HG03460 (cell line): ENCODE data around the gene ZNF619.
"Not testable (repeated sequence)": the region's sequence is repeated elsewhere in the genome, so short reads cannot be mapped to it uniquely, and the experiment has no call there.

Experiments used
- ATAC-seq: cut with Tn5 transposase; IDR thresholded peaks from one replicate; pipeline ENCODE4 v1.9.1; 2021; ENCODE audit not compliant: unreplicated experiment

ZNF619 gene

DNA sequence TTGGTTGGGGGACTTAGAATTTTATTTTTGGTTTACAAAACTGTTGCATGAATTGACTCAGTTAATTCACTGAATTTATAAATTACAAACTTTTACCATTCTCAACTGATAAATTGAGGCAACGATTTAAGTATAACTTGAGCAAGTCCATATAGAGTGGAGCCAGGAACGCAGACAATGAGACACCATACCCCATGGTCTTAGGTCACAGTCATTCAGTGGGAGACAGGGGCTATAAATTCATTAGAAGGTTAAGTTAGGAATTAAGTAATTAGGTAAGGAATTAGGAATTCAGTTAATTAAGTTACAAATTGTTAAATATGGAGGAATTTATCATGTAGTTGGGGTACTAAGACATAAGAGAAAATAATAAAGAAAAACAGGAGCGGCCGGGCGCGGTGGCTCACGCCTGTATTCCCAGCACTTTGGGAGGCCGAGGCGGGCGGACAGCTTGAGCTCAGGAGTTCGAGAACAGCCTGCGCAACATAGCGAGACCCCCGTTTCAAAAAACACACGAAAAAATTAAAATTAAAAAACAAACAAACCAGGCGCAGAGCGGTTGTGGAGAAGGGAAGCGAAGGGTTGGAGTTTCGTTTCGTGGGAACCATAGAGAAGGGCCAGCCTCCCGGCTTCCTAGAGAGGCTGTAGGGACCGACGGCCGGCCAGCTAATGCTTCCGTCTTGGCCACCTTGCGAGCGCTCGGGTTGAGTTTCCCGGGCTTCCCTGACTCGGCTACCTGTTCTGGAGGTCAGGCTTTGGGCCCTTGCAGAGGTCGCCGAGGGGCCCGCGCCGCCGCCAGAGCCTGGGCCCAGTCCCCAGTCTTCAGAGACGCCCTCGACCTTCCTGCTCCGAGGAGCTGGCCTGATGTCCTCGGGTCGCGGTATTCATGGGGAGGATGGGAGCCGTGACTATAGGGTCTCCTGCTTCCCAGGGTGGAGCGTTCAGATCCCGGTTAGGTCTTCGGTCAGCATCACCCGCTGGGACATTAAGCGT lies at the start of gene ZNF619:
TSS of gene ZNF619 (plus strand) at position 645 of the 993 bp plus-strand sequence. CDS start 858 bp downstream, outside the sequence.
- peak; percentile 90 for ATAC-seq

DNA sequence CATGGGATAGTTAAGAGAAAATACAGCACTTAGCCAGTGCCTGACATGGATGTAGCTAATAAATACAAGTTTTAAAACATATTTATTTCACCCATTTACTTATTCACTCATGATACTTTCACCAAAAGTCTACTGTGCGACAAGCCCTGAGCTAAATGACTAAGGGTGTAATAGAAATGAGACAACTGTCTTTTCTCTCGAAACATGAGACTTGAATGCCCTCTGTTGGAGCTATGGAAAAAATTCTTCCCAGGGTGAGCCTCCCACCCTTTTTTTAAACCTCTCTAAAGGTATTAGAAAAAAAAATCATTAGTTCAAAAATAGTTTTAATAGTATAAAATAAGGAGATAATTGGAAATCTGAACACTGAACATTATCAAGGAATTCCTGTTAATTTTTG lies 44.1 kb upstream of the ZNF619 start:
- ATAC-seq = no peak

DNA sequence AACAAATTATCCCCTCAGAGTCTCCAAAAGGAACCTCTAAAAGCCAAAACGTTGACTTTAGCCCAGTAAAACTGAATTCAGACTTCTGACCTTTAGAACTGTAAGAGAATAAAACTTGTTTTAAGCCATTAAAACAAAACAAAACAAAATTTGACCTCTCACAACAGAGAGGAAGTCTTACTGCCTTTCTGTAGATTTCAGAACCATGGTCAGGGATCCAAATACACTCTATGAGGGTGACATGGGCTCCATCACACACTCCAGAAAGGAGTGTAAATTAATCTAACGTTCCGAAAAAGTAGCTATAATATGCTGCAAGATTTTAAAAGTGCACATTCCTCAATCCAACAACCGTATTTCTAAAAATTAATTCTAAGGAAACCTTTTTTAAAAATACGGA lies 39.0 kb upstream of the ZNF619 start:
- no peak for ATAC-seq

DNA sequence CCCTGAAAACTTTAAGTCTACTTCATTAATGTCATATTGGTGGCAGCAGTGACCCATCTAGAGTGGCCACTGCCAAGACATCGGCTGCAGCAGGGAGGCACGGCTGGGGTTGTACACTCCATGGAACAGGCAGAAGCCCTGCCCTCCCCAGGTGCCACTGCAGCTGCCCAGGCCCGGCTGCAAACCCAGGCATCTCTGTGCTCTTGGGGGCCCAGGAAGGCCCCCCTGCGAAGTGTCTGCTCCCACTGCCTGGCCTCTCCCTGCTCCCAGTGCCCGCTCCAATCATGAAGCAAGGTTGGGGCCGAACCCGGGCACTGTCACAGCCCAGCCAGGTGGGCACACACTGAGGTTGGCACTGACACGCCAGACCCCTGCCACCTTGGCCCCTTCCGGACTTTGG lies 31.9 kb upstream of the ZNF619 start:
- no peak for ATAC-seq

DNA sequence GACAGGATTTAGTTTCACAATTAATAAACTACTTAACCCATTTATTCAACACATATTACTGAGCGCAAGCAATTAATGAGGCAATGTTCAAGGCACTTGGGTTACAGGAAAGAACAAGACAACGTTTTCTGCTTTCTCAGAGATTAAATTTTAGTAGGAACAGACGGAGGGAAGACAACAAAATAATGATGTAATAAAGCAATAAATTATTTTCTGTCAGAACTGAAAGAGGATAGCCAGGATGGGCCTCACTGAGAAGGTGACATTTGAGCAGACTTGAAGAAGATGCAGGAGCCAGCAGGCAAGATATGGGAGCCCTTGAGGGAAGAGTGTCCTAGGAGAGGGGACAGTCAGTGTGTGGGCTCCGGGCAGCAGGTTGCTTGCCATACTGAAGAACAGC lies 31.0 kb upstream of the ZNF619 start:
- ATAC-seq = no peak

DNA sequence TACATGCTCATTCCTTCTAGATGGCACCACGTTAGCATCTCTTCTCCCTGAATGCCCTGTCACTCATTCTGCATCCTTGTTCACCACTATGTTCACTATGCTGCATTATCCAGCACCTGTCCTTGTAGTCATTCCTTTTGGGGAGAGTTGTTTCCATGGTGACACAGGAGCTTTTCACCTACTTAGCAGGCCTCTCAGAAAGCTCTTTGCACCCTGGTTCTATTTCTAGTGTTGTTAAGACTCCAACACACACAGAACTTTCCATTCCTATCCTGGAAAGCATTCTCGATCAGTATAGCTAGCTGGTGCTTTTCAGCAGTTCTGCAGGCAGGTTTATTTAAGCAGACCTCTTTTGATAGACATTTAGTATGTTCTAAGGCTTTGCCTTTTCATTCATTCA lies 26.5 kb upstream of the ZNF619 start:
- ATAC-seq = no peak

DNA sequence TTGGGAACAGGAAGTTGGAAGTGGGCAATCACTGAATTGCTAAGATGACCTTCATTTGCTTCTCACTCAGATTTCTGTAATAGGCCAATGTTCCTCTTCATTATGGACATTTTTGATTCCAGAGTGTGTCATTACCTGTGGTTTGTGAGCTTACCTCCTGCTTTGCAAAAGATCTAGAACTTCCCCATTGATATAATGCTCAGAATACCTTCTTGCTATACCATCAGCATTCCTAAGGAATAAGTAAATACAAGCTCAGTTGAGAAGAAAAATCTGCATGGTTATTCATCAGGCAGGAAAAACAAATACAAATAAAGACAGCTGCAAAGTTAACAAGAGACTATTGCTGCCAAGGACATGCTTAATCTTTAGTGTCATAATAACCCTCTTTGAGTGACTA lies 25.4 kb upstream of the ZNF619 start:
- ATAC-seq = no peak

DNA sequence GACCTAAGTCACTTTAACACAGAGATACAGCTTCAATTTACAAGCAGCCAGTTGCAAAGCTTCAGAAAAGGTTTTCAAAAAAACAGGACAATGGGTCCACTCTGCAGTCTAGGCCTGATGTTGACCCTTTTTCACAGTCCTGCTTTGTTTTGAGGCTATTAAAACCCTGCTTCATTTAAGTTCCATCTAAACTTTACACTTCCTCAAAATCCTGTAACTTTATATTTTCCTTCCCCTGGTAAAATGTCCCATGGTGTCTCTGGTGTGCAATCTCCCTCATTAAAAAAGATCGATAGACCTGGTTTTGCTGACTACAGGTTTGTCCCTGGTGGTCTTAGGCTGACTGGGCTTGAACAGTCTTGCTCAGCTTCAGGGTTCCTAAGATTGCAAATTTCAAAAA lies 24.9 kb upstream of the ZNF619 start:
- no peak for ATAC-seq

DNA sequence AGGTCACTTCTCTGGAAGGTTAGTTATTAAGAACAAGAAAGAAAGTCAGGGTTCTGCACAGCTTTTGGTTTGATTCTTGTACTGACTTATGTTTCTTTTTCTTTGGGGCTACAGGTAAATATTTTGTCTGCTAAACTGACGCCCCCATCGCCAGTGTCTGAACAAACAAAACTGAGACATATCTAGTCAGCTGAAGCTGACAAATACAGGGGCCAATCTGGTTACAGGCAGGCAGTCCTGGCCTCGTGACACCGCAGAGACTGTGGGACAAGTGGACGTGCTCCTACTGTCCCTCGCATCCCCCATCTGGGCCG lies 24.4 kb upstream of the ZNF619 start:
- no peak for ATAC-seq

DNA sequence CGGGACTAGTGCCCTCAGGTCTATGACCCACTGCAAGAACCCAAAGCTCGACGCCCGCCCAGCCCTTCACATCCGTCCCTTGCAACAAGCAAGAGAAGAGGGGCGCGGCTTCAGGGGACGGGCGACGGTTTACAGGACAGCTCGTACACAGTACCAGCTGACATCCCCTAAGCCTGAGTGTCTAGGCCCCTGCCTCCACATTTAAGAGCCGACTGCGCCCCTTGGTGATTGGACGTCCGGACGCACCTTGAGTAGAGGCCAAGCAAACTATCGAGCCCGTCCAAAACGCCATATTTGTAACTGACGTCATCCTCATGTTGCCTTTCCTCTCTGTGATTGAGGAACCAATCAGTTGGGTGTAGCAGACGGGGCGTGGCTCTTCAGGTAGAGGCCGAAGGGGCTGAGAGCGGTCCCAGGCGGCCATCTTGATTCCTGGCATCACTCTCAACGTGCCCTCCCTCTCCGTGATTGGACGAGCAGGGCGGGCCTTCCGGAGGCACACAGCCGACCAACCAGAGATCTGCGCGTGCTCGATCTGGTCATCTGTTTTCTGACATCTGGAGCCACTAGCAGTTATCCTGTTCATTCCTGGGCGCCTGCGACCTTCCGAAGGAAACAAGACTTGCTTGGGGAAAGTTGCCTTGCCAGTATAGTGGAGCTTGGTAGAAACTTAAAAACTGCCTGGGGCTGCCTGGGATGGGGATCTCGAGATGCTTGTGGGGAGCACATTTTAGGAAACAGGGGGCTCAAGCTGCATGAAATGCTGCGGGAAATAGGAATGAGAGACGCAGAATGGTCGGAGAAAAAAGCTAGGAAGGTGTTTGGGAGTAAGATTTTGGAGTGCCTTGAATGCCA lies 23.8 kb upstream of the ZNF619 start:
- peak; percentile 93 for ATAC-seq

DNA sequence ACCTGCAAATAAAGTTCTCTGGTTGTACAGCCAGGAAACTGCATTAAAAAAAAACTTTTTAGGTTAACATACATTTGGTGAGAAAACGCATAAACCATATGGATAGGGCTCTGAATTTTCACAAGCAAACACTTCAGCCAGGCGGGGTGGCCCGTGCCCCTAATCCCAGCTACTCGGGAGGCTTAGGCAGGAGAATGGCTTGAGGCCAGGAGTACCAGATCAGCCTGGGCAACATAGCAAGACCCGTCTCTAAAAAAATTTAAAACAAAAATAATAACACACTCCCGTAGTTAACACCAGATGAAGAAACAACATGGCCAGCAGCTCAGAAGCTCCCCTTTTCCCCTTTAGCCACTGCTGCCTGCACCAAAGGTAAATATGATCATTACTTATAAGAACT lies 23.0 kb upstream of the ZNF619 start:
- ATAC-seq = no peak

DNA sequence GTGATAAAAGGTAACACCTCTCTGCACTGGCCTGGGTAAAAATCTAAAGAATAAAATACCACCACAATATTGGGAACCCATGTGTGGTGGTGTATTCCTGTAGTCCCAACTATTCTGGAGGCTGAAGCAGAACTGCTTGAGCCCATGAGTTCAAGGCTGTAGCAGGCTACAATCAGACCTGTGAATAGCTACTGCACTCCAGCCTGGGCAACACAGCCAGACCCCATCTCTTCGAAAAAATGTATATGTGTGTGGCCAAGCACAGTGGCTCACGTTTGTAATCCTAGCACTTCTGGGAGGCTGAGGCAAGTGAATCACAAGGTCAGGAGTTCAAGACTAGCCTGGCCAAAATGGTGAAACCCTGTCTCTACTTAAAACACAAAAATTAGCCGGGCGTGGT lies 21.6 kb upstream of the ZNF619 start:
- ATAC-seq = no peak

DNA sequence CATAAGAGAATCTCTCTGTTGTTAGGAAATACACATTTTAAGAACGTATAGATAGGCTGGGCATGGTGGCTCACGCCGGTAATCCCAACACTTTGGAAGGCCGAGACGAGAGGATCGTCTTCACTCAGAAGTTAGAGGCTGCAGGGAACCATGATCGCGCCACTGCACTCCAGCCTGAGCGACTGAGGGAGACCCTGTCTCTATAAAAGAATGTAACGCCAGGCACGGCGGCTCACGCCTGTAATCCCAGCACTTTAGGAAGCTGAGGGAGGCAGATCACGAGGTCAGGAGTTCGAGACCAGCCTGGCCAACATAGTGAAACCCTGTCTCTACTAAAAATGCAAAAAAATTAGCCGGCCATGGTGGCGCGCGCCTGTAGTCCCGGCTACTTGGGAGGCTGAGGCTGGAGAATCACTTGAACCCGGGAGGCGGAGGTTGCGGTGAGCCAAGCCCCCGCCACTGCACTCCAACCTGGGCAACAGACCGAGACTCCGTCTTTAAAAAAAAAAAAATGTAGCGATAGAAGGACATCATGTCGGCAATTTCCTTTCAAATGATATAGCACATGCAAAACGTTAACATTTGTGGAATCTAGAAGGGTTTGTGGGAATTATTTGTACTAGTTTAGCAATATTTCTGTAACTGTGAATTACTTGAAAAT lies 20.5 kb upstream of the ZNF619 start:
- ATAC-seq = no peak

DNA sequence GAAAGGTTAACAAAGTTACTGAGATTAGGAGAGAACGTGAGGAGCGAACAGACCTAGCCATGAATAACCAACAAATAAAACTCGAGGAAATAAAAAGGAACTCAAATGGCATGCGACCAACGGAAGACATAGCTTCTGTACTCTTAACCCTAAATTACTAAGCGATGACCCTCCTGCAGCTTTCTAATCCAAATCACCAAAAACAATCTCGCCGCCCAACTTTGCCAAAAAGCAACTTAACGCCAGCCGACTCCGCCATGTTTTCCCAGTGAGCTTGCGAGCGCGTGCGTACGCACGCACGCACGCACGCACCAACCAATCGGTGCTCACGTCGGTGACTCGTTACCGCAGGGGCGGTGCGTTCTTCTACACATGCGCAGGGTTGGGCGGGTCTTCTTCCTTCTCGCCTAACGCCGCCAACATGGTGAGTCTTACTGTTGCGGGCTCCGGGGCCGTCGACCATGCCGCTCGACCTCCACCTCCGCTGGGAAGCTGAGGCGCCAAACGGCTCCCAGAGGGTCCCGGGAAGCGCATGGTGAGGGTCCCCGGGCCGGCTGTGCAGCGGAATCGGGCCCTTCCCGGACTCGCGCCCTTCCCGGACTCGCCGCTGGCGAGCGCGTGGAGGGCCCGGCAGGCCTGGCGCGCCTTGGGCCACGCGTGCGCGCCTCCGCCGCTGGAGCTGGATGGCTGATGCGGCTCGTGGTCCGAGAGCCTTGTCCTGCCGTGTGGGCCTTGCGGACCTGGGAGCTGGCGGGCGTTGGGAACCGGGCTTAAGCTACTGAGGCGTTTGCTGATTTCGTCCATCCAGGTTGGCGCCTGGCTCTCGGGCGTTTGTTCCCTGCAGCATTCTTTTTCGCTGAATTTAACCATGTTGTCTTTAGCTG lies 19.7 kb upstream of the ZNF619 start, which contains the start of gene RPL14:
TSS of gene RPL14 (plus strand) at position 400 of the 884 bp plus-strand sequence. CDS start at position 533, 133 bp downstream.
- peak; percentile 62 for ATAC-seq

DNA sequence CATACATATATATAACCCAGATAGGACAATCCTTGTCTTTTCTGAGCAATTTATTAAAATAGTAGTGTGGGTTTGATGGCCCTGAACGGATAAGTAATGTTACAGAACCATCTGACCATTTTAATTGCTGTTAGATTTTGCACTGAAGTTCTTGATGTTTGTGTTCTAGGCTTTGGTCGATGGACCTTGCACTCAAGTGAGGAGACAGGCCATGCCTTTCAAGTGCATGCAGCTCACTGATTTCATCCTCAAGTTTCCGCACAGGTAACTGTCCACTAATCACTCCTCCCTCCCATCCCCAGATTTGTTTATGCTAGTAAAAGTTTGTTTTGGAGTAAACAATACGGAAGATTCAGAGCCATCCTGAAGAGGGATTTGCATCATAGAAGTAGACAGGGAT lies 18.4 kb upstream of the ZNF619 start:
- ATAC-seq = no peak

DNA sequence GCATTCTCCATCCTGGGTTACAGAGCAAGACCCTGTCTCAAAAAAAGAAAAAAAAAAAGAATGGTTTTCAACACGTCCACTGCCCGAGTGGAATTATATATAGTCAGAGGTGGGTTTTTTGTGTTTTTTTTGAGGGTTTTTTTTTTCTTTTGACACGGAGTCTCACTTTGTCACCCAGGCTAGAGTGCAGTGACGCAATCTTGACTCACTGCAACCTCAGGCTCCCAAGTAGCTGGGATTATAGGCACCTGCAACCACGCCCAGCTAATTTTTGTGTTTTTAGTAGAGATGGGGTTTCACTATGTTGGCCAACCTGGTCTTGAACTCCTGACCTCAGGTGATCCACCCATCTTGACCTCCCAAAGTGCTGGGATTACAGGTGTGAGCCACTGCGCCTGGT lies 16.4 kb upstream of the ZNF619 start:
- ATAC-seq = not testable (repeated sequence)

DNA sequence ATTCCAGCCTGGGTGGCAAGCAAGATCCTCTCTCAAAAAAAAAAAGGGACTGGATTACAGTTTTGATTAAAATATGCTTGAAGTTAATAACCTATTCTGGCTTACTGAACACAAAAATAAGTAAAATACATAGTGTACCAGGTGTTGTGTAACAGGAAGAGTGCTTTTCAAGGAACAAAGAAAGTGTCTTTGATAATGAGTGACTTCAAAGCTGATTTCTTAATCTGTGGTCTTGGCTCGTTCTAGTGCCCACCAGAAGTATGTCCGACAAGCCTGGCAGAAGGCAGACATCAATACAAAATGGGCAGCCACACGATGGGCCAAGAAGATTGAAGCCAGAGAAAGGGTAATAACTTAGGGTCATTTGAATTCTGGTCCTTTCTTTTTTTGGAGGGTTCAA lies 15.8 kb upstream of the ZNF619 start:
- ATAC-seq = no peak

DNA sequence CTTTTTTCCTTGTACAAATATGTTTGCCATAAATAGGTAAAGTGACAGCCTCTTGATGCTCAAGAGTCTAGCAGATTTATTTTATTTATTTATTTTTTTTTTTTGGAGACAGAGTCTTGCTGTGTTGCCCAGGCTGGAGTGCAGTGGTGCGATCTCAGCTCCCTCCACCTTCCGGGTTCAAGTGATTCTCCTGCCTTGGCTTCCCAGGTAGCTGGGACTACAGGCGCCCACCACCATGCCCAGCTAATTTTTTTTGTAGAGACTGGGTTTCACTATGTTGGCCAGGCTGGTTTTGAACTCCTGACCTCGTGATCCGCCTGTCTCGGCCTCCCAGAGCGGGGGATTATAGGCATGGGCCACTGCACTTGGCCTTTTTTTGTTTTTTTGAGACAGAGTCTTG lies 14.1 kb upstream of the ZNF619 start:
- not testable (repeated sequence) for ATAC-seq

DNA sequence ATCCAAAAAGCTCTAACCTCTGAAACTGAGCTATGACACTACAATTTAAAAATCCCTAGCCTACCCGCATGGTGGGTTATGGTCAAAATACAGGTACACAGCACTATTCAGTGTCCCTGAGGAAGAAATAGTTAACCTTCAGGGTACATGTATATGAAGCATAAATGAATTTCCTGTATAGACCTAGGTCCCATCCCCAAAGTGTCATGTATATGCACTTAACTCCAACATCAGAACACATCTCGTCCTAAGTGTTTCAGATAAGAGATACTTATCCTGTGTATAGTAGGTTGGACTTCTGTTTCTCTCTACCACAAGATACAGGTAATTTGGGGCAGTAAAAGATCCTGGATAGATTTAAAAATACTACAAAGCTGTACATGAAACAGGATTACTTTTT lies 13.3 kb upstream of the ZNF619 start:
- no peak for ATAC-seq

DNA sequence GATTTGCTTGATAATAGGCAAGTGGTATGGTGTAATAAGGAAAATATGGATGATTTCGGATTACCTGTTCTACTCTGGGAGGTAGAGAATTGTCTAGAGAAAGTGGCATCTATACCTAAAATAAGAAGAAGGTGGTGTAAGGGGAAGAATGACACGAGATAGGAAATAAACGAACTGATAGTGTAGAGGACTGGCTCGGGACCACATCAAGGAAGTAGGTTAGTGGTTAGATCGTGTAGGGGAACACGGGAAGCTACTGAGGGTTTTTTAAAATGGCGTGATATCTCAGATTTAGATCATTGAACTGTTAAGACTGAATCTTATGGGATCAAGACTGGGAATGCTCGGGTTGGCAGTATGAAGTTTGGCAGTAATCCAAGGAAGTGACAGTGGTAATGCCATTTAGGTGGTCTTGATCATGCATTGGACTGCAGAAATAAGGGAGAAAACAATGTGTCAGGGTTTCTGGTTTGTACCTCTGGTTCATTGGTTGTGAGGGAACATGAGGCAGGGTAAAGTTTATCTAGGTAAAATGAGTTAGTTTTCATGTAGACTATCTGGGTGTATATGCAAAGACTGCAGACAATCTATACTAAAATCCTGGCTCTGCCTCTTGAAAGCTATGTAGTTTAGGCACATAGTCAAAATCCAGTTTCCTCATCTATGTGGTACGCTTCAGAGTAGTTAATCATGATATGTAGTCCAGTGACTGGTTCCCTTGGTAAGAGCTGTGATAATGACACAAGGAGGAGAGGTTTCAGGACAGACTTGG lies 12.4 kb upstream of the ZNF619 start:
- ATAC-seq = no peak
